Adrenal gland (tissue), 12 donors: ENCODE results near the gene PSAP. TPM values are rescaled to one million over a fixed set of nuclear protein-coding genes. Genes with fewer than 3 reads are reported as not detected.
"Not testable (repeated sequence)": the region's sequence is repeated elsewhere in the genome, so short reads cannot be mapped to it uniquely, and the experiment has no call there.

Experiments
- DNase-seq, 7 donors: peaks; one replicate each; pipeline ENCODE4 v3.0.0-alpha.2; 2019 to 2020
- H3K27ac ChIP-seq, 5 donors: fragments of 200-600 bp; sonication (generic) in 4 of 5; 1 replicate in 3 of 5; 2 replicates in 2 of 5; pipeline versions ENCODE4 v1.5.1 to v1.8.0; 2016 to 2020; ENCODE audit warnings: mild to moderate bottlenecking in 1 of 5
- H3K27me3 ChIP-seq: fragments of 200-600 bp; 2 replicates; pipeline ENCODE4 v1.8.0; 2021
- H3K36me3 ChIP-seq, 2 donors: fragments of 200-600 bp; replicated peaks in 1 of 2; 1 replicate in 1 of 2; 2 replicates in 1 of 2; pipeline versions ENCODE4 v1.5.1 to v1.8.0; 2018 to 2022
- H3K4me1 ChIP-seq, 2 donors: fragments of 200-600 bp; replicated peaks in 1 of 2; 1 replicate in 1 of 2; 2 replicates in 1 of 2; pipeline versions ENCODE4 v1.5.1 to v1.8.0; 2018 to 2021
- H3K4me3 ChIP-seq, 4 donors: fragments of 200-600 bp; sonication (generic) in 3 of 4; one replicate each; pipeline ENCODE4 v1.5.1; 2016 to 2018
- H3K9me3 ChIP-seq, 3 donors: fragments of 200-600 bp; sonication (generic) in 1 of 3; replicated peaks in 1 of 3; 1 replicate in 2 of 3; 2 replicates in 1 of 3; pipeline versions ENCODE4 v1.5.1 to v1.8.0; 2016 to 2021
- POLR2A ChIP-seq, 2 donors: fragments of 450-650 bp; IDR thresholded peaks; one replicate each; pipeline ENCODE4 v1.6.1; 2017; ENCODE audit warnings: antibody characterized with exemption in 2 of 2, mild to moderate bottlenecking in 2 of 2, moderate library complexity in 1 of 2
- WGBS, 4 donors: extraction: QIAGEN DNeasy Blood & Tissue Kit in 2 of 4; methylation state at CpG; one replicate each; pipeline versions ENCODE4 v1.1.5 to v1.1.7; 2013 to 2017; 5-methylcytosine and 5-hydroxymethylcytosine counted together
- intact Hi-C, 2 donors: fragments of 100-400 bp; cut with DNase I; formaldehyde crosslinking; loops; one replicate each; pipeline versions ENCODE4 v1.14.1 to v1.15.0; 2022 to 2023
- polyA plus RNA-seq, 3 donors: library from polyadenylated mRNA; stranded (reverse); fragments of 200-250 nt in 2 of 3; fragments of 350-450 nt in 1 of 3; fragmentation: Illumina TruSeq in 1 of 3; extraction: RNeasy Lipid Tissue Mini Kit (QIAGEN cat#74804) in 1 of 3; gene quantifications; one replicate each; pipeline ENCODE4 v1.2.3, GENCODE V29; 2013 to 2014
- total RNA-seq, 9 donors: library from RNA; depleted of rRNA in 4 of 9; stranded (reverse); fragments of >200 nt in 4 of 9; fragments of 120-200 nt in 1 of 9; fragmentation: NEBNext Ultra II Directional in 1 of 9; extraction: Animal tissue kit (Norgen Biotek cat#: 25700) in 1 of 9; gene quantifications; one replicate each; pipeline versions ENCODE4 v1.1.0 to v1.2.4, GENCODE V29; 2013 to 2023
- TF ChIP-seq, protein P1 (sequence below), 6 experiments: fragments of 450-650 bp in 4 of 6; fragments of 200-600 bp in 2 of 6; sonication (generic) in 1 of 6; IDR thresholded peaks; 1 replicate in 5 of 6; 2 replicates in 1 of 6; pipeline versions ENCODE4 v1.5.1 to v1.8.0; 2016 to 2021; ENCODE audit warnings: antibody characterized with exemption in 6 of 6, mild to moderate bottlenecking in 2 of 6, moderate library complexity in 1 of 6
- donor health status: healthy with polysubstance abuse.
- donor health status: Bipolar disorder and iron deficiency.
- donor health status: DM: yes; HTN: yes; CAD: no.
- donor health status: DM: no; HTN: no; CAD: no.
- donor health status: DM: no; HTN: no; CAD: no.
- donor health status: DM: yes; HTN: yes; CAD: no.

Gene PSAP
- total and polyA plus RNA-seq, 12 donors: 623 to 3,452 (median 2,140) TPM

DNA sequence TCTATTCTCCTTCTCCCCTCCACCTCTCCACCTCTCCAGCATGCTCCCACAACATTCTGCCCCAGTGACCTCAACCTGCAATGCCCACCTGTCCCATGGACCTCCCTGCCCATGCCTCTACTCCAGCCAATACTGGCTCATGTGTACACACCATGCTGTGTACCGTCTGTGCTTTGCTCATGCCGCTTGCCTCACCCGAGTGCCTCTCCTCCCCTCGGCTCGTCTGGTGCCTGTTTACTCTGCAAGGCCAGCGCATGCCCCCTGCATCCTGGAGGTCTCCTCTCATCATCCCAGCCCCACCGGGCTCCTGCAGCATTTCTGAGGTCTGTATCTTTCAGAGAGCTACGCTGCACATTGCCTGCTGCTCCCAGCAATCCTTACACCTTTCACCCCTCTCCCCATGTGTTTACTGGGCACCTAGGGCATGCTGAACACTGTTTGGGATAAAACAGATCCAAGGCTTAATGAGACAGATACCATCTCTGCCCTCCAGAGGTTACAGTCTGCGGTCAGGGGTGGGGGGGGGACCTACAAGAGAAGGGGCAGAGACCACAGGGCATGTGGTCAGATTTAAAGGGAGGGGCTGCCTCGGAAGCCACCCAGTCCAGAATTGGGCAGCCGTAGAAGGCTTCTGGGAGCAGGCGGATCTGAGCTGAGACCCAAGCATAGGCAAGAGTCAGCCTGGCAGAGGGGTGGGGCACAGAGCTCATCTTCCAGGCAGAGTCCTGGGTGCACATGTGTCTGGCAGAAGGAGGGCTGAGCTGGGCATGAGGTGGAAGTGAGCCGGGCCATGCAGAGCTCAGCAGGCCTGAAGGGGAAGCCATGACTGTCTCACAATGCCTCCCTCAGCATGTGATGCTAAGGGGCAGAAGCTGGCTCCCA, 29.6 kb upstream of the PSAP start:
- Histone ChIP-seq H3K9me3 (no peaks in the 10 kb centered on the region), H3K27ac (peak overlapping the region in 2 of 5 donors; percentile 13 to 34), H3K36me3 (no peaks in the 10 kb centered on the region), H3K27me3 (no peaks in the 10 kb centered on the region), H3K4me3 (no peak overlapping the region), H3K4me1 (peaks cover 0 to 4% of the 10 kb centered on the region in 2 donors)
- peak in 5 of 7 donors; percentile 48 to 74 (median 70) for DNase-seq
- TF ChIP-seq, protein P1, sequence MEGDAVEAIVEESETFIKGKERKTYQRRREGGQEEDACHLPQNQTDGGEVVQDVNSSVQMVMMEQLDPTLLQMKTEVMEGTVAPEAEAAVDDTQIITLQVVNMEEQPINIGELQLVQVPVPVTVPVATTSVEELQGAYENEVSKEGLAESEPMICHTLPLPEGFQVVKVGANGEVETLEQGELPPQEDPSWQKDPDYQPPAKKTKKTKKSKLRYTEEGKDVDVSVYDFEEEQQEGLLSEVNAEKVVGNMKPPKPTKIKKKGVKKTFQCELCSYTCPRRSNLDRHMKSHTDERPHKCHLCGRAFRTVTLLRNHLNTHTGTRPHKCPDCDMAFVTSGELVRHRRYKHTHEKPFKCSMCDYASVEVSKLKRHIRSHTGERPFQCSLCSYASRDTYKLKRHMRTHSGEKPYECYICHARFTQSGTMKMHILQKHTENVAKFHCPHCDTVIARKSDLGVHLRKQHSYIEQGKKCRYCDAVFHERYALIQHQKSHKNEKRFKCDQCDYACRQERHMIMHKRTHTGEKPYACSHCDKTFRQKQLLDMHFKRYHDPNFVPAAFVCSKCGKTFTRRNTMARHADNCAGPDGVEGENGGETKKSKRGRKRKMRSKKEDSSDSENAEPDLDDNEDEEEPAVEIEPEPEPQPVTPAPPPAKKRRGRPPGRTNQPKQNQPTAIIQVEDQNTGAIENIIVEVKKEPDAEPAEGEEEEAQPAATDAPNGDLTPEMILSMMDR (IDR thresholded peaks at IDR 0.05): no peak
- TF ChIP-seq POLR2A (IDR thresholded peaks at IDR 0.05): no peak
- WGBS, 4 donors: 80 to 84% (median 82%) methylated on average over 11 to 13 of the region's 13 CpGs
- intact Hi-C loops: loop anchor here in 1 of 2 donors (10.0 kb wide), 1 partner anchor 66 kb away; no protein-coding TSS in a partner anchor

DNA sequence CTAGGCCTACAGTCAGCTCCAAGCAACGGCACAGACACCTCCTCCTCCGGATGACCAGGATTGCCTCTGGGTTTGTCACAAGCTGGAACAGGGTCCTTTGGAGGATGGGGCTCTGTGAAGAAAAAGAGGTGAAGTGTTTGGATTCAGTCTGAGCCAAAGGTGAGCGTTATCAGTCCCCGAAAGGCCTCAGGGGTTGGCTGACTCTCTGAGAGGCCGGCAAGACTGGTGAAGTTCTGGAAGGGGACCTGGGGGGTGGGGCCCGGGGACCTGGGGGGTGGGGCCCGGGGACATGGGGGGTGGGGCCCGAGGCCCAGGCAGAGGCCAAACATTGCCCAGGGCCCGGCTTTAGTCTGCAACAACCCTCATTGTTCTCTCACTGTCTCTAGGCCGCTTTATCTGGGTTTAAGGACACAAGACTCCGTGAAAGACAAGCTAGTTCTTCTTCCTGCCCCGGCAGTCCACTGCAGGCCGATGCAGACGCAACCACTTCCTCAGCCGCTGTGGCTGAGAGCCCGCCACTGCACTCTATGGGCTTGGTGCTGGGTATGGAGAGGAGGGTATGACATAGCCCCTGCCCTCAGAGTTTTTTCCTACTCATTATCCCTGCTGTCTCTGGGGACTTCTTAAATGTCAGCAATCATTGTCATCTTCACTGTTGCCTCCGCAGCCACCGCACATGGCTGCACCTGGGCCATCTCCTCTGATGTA, 27.4 kb upstream of the PSAP start:
- TF ChIP-seq, protein P1 (IDR thresholded peaks at IDR 0.05): no peak
- TF ChIP-seq POLR2A (IDR thresholded peaks at IDR 0.05): no peak
- WGBS, 4 donors: 58 to 77% (median 63%) methylated on average over 13 to 18 of the region's 18 CpGs

GRCh38 chr10:71877821-71878220, 26.8 kb upstream of the PSAP start:
- TF ChIP-seq, protein P1 (IDR thresholded peaks at IDR 0.05): no peak
- TF ChIP-seq POLR2A (IDR thresholded peaks at IDR 0.05): no peak
- no peaks in the 10 kb centered on the region for H3K9me3 ChIP-seq
- no peak overlapping the region for H3K27ac ChIP-seq
- DNase-seq: no peak
- WGBS, 4 donors: 88 to 93% (median 90%) methylated on average over 4 of the region's 4 CpGs
- intact Hi-C loops: no loop called here
- H3K36me3 ChIP-seq: no peaks in the 10 kb centered on the region
- peaks cover 0 to 2% of the 10 kb centered on the region in 2 donors for H3K4me1 ChIP-seq
- H3K27me3 ChIP-seq: no peaks in the 10 kb centered on the region
- no peak overlapping the region for H3K4me3 ChIP-seq

More for the DNA sequence above, 27.4 kb upstream of the PSAP start:
- peaks cover 0 to 4% of the 10 kb centered on the region in 2 donors for H3K4me1 ChIP-seq
- intact Hi-C loops: no loop called here
- H3K4me3 ChIP-seq: no peak overlapping the region
- no peaks in the 10 kb centered on the region for H3K36me3 ChIP-seq
- no peaks in the 10 kb centered on the region for H3K27me3 ChIP-seq
- no peaks in the 10 kb centered on the region for H3K9me3 ChIP-seq
- DNase-seq: peak in 1 of 7 donors; percentile 11
- peak overlapping the region in 1 of 5 donors; percentile 58 for H3K27ac ChIP-seq

DNA sequence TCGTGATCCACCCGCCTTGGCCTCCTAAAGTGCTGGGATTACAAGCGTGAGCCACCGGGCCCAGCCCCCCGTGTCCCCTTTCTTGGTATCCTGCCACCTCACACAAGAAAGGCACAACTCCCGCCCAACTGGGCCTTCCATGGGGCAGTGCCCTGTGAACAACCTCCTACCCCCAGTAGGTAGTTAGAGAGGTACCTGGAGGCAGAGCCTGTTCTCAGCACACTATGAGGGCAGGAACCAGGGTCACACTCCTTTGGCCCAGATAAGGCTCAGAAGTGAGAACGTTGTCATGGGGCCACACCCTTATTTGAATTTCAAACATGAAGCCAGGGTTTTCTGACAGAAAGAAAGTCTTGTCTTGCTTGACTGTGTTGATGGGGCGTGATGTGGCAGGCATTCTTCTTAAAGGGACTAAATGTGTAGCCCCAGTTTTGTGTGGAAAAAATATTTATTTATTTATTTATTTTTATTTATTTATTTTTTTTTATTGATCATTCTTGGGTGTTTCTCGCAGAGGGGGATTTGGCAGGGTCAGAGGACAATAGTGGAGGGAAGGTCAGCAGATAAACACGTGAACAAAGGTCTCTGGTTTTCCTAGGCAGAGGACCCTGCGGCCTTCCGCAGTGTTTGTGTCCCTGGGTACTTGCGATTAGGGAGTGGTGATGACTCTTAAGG, 23.8 kb upstream of the PSAP start:
- H3K9me3 ChIP-seq, DNase-seq, H3K36me3 ChIP-seq, intact Hi-C loops, H3K27me3 ChIP-seq, H3K4me3 ChIP-seq, H3K27ac ChIP-seq: not testable (repeated sequence)
- H3K4me1 ChIP-seq: peaks cover 10% of the 10 kb centered on the region in 2 donors
- 87 to 93% (median 90%) methylated on average over 9 to 13 of the region's 13 CpGs for WGBS, 4 donors
